Uterine smooth muscle cell (primary cell): ENCODE data around the gene NR2E1. TPM values are rescaled to one million over a fixed set of nuclear protein-coding genes. Genes with fewer than 3 reads are reported as not detected.

Experiments
- total RNA-seq: library from RNA; depleted of rRNA; stranded (reverse); fragments of >200 nt; gene quantifications from 2 replicates; pipeline ENCODE4 v1.2.3, GENCODE V29; 2014

NR2E1 gene
- total RNA-seq, result not detected in 2 replicates

GRCh38 chr6:108165714-108166663, at the start of gene NR2E1:
TSS of gene NR2E1 (plus strand) at chr6:108166022. CDS start at chr6:108166766, 744 bp downstream.

Other genes with a start within 250 kb of the NR2E1 start
- gene SEC63, start 207.8 kb upstream of the NR2E1 start, total RNA-seq, result 28.1 and 41.7 TPM in 2 replicates
- 40.7 and 56.1 TPM in 2 replicates for gene OSTM1, start 91.3 kb upstream of the NR2E1 start, total RNA-seq
- gene SNX3, start 95.0 kb downstream of the NR2E1 start, total RNA-seq, result 237 and 252 TPM in 2 replicates
- gene AFG1L, start 129.0 kb downstream of the NR2E1 start, total RNA-seq, result 3.3 and 5.5 TPM in 2 replicates